HCT116 (cell line): ENCODE results near the gene DBNDD2.

Experiments used
- FOSL1 ChIP-seq: IDR thresholded peaks from 2 replicates; pipeline ENCODE4 v1.6.1; 2012; ENCODE audit warnings: low read depth
- SP1 ChIP-seq: IDR thresholded peaks from 2 replicates; pipeline ENCODE4 v1.6.1; 2012; ENCODE audit warnings: low read depth
- TF ChIP-seq, protein P1 (sequence below), 3 experiments: fragments of 200-600 bp in 1 of 3; sonication (generic) in 1 of 3; IDR thresholded peaks in 2 of 3; conservative IDR thresholded peaks in 1 of 3; 2 replicates each; pipeline ENCODE4 v1.5.1; 2012 to 2017; ENCODE audit warnings: low read depth in 2 of 3, low read length in 2 of 3, antibody characterized with exemption in 1 of 3, borderline replicate concordance in 1 of 3, control low read depth in 1 of 3, mild to moderate bottlenecking in 1 of 3, mixed read lengths in 1 of 3, mixed run types in 1 of 3, moderate library complexity in 1 of 3; ENCODE audit not compliant: insufficient read depth in 1 of 3

DNA sequence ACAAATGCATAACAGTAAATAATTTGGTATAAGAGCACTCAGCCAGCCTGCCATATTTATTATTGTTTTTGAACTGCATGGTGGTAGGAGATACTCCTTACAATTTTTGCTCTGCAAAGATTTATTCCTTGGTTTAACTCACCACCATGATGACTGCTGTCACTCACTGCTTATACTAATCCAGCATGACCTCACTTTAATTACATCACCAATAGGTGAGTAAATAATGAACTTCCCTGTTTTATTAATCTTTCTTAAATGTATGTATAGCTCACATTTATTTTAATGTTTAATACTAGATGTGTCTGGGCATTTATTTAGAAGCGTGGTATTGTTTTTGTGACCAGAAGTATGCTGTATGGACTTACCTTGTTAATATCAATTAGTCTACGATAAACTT, 17.2 kb upstream of the DBNDD2 start:
- TF ChIP-seq FOSL1 (no peak), SP1 (no peak)
- TF ChIP-seq, protein P1, sequence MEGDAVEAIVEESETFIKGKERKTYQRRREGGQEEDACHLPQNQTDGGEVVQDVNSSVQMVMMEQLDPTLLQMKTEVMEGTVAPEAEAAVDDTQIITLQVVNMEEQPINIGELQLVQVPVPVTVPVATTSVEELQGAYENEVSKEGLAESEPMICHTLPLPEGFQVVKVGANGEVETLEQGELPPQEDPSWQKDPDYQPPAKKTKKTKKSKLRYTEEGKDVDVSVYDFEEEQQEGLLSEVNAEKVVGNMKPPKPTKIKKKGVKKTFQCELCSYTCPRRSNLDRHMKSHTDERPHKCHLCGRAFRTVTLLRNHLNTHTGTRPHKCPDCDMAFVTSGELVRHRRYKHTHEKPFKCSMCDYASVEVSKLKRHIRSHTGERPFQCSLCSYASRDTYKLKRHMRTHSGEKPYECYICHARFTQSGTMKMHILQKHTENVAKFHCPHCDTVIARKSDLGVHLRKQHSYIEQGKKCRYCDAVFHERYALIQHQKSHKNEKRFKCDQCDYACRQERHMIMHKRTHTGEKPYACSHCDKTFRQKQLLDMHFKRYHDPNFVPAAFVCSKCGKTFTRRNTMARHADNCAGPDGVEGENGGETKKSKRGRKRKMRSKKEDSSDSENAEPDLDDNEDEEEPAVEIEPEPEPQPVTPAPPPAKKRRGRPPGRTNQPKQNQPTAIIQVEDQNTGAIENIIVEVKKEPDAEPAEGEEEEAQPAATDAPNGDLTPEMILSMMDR (IDR thresholded peaks at IDR 0.05 in 2 of 3, conservative IDR thresholded peaks at IDR 0.05 in 1 of 3; ENCODE audit: borderline replicate concordance in 1 of 3, insufficient read depth in 1 of 3, low read depth in 2 of 3, low read length in 2 of 3) = no peak
